ENCODE measurements around the gene HSPA1A.
"Not testable (repeated sequence)": the region's sequence is repeated elsewhere in the genome, so short reads cannot be mapped to it uniquely, and the experiment has no call there.

HSPA1A gene

GRCh38 chr6:31781244-31782125, 33.9 kb upstream of the HSPA1A start:
- DNase-seq (ENCODE audit: low spot score), result no peak

DNA sequence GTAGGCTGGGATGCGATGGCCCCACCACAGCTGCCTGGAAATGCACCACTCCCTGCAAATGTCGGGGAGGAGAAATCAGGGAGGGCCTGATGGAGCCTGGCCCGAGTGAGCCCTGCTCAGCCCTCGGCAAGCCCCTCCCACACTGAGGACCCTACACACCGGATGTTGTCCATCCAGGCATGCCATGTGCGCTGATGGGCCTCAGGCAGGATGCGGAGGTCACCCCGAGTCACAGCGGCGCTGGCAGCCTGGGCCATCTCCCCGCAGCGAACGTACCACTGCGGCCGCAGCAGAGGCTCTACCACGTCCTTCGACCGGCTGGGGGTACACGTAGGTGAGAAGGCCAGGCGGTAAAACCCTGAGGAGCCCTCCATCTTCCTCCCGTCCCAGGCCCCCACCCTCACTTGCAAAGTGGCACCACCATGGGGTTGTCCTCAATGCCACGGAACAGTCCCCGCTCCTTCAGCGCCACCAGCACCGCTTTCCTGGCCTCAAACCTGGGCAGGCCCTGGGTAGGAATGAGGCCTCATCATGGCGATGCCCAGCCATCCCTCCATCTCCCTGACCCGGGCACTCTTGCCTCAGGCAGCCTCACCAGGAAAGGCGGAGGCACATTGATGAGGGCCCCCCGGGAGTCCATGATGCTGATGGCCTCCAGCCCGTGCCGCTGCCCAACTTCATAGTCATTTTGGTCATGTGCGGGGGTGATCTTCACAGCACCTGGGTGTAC, 33.1 kb upstream of the HSPA1A start:
- DNase-seq (ENCODE audit: low spot score), result no peak

DNA sequence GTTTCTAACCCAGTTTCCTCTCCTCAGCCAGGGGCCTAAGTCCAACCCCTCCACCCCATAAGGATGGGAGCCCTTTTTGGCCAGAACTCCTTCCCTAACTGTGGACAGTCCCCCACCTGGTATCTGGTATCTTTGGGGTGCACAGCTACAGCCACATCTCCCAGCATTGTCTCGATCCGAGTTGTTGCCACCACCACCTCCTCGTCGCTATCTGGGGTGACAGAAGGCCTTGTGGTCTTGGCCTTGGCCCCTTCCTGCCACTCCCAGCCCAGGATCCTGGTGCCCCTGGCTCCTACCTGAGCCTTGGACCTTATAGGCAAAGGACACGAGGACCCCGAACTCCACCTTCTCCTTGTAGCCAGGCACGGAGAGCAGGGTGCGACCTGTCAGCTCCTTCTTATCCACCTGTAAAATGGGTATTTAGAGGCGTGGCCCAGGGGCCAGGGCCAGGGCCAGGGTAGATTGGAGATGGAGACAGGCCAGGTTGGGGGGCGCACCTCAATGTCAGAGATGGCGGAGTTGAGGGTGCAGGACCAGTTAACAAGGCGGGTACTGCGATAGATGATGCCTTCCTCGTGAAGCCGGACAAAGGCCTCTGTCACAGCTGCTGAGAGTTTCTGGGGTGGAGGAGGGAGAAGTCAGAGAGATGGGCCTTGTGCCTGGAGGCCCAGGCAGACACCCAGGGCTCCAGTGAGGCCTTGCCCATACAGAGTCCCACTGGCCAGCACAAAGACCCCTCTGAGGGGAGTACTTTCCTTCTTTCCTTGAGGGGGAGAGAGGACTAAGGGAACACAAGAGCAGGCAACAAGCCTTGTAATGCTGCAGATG, 31.0 kb upstream of the HSPA1A start:
- no peak for DNase-seq (ENCODE audit: low spot score)

DNA sequence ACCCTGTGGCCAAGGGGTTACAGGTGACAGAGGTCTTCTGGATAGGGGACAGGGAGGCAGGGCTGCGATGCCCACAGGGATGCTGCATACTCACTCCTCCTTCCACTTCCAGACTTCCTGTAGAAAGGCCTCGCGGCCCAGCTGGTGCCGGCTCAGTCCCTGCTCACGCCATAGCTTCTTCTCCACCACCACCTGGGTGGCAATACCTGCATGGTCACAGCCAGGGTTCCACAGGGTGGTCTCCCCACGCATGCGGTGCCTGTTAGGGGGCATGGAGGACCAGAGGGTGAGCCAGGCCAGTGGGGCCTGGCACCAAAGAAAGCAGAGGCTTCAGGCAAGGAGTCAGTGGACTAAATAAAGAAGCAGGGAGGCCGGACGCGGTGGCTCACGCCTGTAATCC, 29.9 kb upstream of the HSPA1A start:
- DNase-seq (ENCODE audit: low spot score), result no peak

DNA sequence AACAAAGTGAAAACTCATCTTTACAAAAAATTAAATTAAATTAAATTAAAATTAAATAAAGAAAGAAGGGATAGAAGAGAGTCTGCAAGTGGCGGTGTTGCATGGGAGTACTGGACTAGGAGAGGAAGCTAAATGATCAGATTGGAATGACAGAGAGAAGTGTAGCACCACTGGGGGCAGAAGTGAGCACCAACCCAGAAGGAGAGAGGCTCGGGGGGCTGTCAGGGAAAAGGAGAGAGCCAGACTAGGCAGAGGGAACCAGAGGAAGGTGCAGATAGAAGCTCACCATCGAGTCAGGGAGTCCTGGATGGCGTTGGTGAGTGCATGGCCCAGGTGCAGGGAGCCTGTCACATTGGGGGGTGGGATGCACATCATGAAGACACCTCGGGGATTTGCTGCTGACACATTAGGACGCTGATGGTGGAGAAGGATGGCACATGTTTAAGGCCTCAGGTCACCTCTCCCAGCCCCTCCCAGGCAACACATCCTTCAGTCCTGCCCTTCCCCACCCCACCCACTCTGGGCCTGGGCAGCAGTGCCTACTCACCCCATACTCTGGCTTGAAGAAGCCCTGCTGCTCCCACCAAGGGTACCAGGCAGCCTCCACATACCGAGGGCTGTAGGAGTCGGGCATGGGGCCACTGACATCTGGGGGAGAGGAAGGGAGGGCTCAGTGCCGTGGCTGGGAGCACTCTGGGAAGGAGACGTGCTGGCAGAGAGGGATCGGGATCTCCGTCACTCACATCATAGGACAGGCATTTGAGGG, 23.8 kb upstream of the HSPA1A start:
- peak; percentile 69 for DNase-seq (ENCODE audit: low spot score)

DNA sequence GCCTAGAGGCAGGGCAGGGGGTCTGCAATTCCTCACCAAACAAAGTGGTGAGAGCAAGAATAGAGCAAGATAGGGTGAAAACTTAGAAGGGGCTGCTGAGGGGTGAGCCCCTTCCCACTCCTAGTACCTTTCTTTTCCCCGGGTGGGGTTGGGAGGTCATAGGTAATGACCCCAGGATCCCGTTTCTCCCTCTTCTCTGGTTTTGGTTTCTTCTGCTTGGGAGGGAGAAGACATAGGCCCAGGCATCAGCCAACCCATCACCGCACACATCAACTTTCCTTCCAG, 23.3 kb upstream of the HSPA1A start:
- DNase-seq (ENCODE audit: low spot score), result no peak

DNA sequence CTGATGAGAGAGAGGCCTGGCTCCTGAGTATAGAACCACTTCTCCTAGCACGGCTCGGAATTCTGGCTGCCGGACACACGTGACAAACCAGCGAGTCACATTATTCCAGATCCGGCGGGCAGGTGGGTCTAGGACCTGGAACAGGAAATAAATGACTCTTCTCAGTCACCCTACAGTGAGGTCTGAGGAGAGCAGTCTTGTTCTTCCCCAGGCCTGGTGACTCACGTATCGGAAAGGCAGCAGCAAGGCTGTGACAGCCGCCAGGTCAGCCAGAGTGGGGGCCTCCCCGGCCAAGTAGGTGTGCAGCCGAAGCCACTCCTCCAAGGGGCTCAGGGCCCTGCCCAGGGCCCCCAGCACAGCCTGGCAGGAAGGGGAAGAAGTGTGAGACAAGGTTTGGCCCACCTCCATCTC, 22.6 kb upstream of the HSPA1A start:
- peak; percentile 29 for DNase-seq (ENCODE audit: low spot score)

- not testable (repeated sequence) for DNase-seq (ENCODE audit: low spot score)
These were observed 21.5 kb upstream of the HSPA1A start for GRCh38 chr6:31793927-31794245.

- DNase-seq (ENCODE audit: low spot score), result peak; percentile 23
These were observed 21.0 kb upstream of the HSPA1A start for GRCh38 chr6:31794294-31794865.

- DNase-seq (ENCODE audit: low spot score), result no peak
These were observed 20.3 kb upstream of the HSPA1A start for GRCh38 chr6:31794866-31795615.

GRCh38 chr6:31795616-31796298, 19.6 kb upstream of the HSPA1A start, which contains the start of gene VARS1:
Gene VARS1, minus strand, starts transcription at chr6:31795752. Its CDS starts 535 bp downstream, at chr6:31795217.
- DNase-seq (ENCODE audit: low spot score), result peak; percentile 84

DNA sequence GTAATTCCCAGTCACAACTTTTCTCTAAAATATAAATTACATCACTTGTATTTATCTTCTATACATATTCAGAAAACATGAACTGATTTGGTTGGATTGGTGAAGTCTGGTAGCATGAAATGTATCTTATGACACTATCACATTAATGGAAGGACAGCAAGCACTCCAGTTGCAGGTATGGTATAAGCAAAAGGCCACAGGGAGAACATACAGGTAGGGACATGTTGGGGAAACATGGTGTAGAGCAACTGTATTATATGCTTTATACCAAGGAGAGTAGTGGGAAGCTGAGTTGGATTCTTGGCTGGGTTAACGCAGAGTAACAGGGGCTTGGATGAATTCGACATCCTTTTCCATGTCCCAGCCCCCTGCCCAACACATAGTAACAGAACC, 18.4 kb upstream of the HSPA1A start:
- DNase-seq (ENCODE audit: low spot score), result no peak

DNA sequence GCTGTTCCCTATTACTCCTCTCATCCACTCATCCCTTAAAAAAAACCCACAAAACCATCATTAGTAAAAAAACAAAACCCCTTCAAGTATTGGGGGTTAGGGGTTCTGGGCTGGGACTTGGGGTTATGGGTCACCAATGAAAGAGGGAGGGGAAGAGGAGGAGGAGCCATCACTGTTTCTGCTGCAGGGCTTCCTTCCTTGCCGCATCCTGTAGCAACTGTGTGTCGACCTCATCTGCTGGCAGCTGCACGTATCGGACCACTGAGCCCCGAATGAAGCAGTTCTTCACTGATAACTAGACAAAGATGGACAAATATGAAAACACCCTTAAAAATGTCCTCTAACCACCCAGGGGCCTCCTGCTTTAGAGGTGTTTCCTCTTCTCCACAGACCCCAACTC, 17.8 kb upstream of the HSPA1A start:
- DNase-seq (ENCODE audit: low spot score), result no peak

DNA sequence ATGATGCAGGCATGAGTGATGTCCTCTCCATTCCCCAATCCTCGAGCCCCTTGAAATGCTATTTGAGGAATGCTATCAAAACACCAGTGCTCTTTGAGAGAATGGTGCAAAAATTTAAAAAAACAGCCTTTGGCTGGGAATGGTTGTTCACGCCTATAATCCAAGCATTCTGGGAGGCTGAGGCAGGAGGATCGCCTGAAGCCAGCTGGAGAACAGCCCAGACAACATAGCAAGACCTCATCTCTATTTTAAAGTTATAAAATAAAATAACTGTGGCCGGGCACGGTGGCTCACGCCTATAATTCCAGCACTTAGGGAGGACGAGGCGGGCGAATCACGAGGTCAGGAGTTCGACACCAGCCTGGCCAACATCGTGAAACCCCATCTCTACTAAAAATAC, 15.6 kb upstream of the HSPA1A start:
- DNase-seq (ENCODE audit: low spot score), result no peak

DNA sequence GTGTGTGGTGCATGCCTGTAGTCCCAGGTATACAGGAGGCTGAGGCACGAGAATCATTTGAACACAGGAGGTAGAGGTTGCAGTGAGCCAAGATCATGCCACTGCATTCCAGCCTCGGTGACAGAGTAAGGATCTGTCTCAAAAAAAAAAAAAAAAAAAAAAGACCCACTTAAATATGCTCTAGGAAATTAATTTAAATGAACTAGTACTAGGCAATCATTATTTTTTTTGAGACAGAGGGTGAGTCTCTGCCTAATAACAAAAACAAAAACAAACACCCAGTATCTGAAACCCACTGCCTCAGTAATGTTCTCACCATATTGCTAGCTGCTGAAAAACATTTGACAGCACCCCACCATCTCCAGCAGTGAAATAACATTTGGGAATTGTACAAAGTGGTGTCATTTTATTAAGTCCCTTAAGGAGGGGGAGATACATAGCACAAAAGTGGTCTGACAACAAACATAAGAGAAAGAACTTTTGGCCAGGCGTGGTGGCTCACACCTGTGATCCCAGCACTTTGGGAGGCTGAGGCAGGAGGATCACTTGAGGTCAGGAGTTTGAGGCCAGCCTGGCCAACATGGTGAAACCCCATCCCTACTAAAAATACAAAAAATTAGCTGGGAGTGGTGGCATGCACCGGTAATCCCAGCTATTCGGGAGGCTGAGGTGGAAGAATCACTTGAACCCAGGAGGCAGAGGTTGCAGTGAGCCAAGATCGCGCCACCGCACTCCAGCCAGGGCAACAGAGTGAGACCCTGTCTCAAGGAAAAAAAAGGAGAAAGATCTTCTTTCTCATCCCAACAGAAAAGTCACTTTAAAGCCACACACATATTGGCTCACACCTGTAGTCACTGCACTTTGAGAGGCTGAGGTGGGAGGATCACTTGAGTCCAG, 14.1 kb upstream of the HSPA1A start:
- DNase-seq (ENCODE audit: low spot score), result not testable (repeated sequence)

DNA sequence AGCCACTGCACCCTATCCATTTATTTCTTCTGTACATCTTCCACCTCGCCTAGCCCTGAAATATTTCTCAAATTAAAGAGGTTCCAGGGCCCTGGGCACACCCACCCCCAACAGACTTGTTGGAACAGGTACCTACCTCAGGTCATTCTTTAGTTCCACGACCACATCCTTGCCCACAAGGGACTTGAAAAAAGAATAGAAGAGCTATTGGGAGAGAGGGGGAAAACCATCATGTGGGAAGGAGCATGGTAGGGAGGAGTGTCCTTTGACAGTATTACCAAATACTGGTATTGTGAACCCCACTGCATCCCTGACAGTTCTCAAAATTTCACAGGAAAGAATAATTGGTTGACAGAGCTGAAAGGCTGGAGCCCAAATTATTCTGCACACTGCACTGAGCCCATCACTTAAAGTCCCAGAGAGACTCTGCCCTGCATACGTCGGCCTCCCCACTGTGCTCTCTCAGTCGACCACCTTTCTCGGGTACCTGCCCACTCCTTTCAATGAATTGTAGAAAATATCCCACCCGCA, 9.3 kb upstream of the HSPA1A start:
- no peak for DNase-seq (ENCODE audit: low spot score)

- peak; percentile 98 for DNase-seq (ENCODE audit: low spot score)
These were observed 8.7 kb upstream of the HSPA1A start, which contains the start of gene LSM2 for GRCh38 chr6:31806470-31807272. Gene LSM2, minus strand, starts transcription at chr6:31806966. Its CDS starts 209 bp downstream, at chr6:31806757.

- DNase-seq (ENCODE audit: low spot score), result not testable (repeated sequence)
These were observed 6.7 kb upstream of the HSPA1A start for GRCh38 chr6:31808599-31808998.
